Measurements from ENCODE around the gene SSC5D.
A peak's percentile ranks its signal among the peaks of the same experiment; 100 is the strongest.
"Not testable (repeated sequence)": the region's sequence is repeated elsewhere in the genome, so short reads cannot be mapped to it uniquely, and the experiment has no call there.

The SSC5D gene

GRCh38 chr19:55486971-55487923 lies 989 bp upstream of the SSC5D start:
- DNase-seq (ENCODE audit: low spot score) = peak; percentile 76

DNA sequence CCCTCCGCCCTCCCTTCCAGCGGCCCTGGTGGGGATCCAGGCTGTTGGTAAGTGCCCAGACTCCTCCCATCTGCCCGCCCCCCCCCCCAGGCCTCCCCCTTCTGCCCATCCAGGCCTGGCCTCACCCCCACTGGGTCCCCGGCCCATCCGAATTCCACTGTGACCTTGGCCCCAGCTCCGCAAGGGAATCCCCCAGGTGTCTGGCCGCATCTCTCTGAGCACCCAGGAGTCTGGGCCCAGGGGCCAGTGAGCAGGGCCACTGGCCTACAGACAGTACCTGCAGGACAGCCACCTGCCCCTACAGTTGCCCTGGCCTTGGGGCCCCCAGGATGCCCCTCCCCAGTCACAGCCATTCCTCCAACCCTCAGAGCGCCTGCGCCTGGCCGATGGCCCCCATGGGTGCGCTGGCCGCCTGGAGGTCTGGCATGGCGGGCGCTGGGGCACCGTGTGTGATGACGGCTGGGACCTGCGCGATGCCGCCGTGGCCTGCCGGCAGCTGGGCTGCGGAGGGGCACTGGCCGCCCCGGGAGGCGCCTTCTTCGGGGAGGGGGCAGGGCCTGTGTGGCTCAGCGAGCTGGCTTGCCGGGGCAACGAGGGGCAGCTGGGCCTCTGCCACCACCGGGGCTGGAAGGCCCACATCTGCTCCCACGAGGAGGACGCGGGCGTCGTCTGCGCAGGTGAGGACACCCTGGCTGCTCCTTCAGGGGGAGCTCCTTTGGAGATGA lies 912 bp downstream of the SSC5D start:
- no peak for DNase-seq (ENCODE audit: low spot score)

DNA sequence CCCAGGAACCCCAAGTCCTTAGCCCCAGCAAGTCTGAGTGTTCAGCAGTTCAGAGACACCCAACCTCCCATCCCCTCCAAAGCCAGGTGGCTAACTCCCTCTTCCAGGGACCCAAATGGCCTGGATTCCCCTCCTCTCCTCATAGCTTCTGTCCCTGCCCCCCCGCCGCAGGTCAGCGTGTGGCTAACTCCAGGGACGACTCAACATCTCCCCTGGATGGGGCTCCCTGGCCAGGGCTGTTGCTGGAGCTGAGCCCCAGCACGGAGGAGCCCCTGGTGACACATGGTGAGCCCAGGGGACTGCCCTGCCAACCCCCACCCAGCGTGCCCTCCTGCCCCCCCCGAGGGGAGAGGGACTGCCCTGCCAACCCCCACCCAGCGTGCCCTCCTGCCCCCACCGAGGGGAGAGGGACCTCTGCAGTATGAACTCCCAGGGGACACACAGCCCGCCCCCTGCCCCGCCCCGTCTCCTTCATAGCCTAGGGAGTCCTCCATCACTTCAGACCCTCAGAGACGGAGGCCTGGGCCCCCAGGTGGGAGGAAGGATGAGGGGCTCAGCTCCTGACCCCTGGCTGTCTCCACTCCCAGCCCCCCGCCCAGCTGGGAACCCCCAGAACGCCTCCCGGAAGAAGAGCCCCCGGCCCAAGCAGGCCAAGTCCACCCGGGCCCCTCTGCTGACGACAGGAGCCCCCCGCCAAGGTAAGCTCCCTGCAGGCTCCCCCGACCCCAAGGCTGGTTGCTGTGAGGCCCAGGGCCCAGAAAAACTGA lies 1.7 kb downstream of the SSC5D start:
- DNase-seq (ENCODE audit: low spot score) = no peak

DNA sequence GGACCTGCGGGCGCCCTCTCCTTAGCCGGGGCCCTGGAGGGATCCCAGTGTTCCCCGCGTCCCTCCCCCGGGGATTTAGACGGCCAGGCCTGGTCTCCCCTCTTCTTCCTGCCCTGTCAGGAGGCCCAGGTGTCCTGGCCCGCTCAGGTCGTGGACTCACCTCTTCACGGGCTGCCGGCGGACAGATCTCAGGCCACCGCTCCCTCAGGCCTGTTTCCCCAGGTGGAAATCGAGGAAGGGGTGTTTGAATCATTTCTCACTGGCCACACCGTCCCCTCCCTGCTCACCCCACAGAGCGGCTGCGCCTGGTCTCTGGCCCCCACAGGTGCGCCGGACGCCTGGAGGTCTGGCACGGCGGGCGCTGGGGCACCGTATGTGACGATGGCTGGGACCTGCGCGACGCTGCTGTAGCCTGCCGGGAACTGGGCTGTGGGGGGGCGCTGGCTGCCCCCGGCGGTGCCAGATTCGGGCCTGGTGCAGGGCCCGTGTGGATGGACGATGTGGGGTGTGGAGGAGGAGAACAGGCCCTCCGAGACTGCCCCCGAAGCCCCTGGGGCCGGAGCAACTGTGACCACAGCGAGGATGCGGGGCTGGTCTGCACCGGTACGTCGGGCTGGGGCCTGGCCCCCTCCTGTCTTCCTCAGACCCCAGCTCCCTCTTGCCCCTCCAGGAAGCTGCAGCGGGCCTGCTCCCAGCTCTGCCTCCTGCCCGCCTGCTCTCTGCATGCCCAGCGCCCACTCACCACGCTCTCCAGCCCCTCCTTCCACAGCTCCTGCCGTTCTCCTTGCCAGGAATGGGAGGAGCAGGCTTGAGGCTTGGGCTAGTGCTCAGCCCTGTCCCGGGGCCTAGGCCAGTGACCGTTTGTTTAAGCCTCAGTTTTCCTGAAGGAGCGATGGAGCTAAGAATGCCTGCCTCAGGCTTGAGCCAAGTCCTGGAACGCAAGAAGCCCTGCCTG lies 2.5 kb downstream of the SSC5D start:
- DNase-seq (ENCODE audit: low spot score) = no peak

GRCh38 chr19:55491546-55492360 lies 3.5 kb downstream of the SSC5D start:
- no peak for DNase-seq (ENCODE audit: low spot score)

DNA sequence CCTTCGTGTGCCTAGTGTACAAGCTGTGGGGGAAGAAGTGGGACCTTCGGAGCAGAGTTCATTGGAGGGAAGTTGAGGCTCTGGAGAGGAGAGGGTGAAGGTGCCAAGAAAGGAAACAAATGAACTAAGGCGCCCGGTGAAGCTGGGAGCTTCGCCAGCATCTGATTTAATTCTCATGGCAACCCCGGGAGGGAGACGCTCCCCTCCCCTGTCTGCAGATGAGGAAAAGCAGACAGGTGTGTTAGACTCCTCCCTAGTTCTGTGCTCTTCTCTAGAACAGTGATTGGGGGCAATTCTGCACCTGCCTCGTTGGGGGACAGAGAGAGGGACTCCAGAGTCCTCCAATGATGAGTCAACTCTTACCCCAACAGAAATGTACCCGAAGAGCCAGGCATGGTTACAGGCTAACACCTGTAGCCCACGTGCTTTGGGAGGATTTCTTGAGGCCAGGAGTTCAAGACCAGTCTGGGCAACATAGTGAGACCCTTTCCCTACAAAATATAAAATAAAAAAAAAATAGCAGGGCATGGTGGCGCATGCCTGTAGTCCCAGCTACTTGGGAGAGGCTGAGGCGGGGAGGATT lies 4.2 kb downstream of the SSC5D start:
- no peak for DNase-seq (ENCODE audit: low spot score)

DNA sequence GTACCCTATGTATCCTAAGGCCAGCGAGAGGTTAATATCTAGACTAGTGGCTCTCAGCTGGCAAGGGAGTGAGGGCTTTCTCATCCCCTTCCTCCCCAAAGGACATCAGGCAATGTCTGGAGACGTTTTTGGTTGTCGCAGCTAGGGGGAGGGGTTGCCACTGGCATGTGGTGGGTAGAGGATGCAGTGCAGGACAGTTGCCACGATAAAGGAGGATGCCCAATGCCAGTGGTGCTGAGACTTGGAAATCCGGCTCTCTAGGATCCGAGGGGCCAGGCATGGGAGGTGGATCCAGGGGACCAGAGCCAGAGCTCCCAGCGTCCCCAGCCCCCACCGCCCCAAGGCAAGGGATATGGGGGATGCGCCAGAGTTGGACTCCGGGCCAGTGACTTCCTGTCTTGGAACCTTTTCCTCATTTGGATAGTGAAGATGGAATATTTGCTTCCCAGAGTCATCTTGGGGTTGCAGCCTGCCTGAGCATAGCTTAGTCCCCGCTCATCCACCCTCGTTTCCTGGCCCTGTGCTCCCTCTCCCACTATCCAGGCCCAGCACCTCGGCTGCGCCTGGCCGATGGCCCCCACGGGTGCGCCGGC lies 4.9 kb downstream of the SSC5D start:
- no peak for DNase-seq (ENCODE audit: low spot score)

DNA sequence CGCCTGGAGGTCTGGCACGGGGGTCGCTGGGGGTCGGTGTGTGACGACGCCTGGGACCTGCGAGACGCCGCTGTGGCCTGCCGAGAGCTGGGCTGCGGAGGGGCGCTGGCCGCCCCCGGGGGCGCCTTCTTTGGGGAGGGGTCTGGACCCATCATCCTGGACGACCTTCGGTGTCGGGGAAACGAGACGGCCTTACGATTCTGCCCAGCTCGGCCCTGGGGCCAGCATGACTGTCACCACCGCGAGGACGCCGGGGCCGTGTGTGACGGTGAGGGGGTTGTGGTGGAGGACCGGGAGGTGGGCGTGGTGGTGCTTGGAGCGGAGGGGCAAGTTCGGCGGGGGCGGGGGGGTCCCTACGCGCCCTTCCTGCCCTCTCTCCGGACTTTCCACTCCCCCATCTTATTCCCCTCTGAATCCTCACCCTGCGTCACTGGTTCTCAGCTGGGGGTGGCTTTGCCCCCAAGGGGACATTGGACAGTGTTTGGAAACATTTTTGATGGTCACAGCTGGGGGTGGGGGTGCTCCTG lies 5.5 kb downstream of the SSC5D start:
- no peak for DNase-seq (ENCODE audit: low spot score)

DNA sequence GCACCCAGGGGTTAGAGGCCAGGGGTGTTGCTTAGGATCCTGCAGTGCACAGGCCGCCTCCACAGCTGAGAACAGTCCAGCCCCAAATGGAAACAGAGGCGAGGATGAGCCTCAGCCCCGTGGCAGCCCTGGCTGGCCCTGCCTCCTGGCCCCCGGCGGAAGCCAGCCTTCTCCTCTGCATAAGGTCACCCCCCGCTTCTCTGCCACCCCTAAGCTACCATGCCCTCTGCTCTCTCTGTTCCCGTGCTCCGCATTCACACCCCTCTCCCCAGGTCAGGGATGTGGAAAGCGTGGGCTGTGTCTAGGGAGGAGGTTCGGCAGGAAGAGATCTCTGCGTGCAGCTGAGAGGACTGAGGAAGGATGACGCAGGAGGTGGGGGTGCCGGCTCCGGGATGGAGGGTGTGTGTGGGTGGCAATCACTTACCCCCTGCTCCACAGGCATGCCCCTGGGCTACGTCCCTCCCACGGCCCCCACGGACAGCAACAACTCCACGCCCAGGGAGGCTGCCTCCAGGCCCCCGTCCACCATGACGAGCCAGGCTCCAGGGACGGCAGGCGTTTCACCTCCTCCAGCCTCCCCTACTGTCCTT lies 6.0 kb downstream of the SSC5D start:
- DNase-seq (ENCODE audit: low spot score) = no peak

DNA sequence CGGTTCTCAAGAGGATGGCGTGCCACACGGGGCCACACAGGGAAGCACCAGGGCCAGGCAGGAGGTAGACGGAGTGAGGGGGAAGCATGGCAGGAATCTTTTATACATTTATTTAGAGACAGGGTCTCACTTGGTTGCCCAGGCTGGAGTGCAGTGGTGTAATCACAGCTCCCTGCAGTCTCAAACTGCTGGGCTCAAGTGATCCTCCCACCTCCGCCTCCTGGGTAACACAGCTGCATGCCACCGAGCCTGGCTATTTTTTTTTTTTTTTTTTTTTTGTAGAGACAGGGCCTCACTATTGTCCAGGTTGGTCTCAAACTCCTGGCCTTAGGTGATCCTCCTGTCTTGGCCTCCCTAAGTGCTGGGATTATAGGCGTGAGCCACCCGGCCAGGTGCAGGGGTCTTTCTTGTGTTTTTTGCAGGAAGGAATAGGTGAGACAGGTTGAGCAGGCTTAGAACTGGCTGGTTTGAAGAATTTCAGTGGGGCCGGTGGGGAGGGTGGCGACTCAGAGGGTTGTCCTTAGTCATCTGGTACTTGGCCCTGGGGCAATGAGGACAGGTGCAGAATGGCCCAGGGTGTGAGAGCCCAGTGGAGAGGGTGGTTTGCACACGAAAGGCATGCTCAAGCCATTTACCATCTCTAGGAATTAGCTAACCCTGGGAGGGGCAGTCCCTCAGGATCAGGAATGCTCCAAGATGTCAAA lies 7.6 kb downstream of the SSC5D start:
- no peak for DNase-seq (ENCODE audit: low spot score)

GRCh38 chr19:55496820-55497219 lies 8.6 kb downstream of the SSC5D start:
- DNase-seq (ENCODE audit: low spot score) = not testable (repeated sequence)

- no peak for DNase-seq (ENCODE audit: low spot score)
These were observed 9.5 kb downstream of the SSC5D start for GRCh38 chr19:55497763-55498162.

DNA sequence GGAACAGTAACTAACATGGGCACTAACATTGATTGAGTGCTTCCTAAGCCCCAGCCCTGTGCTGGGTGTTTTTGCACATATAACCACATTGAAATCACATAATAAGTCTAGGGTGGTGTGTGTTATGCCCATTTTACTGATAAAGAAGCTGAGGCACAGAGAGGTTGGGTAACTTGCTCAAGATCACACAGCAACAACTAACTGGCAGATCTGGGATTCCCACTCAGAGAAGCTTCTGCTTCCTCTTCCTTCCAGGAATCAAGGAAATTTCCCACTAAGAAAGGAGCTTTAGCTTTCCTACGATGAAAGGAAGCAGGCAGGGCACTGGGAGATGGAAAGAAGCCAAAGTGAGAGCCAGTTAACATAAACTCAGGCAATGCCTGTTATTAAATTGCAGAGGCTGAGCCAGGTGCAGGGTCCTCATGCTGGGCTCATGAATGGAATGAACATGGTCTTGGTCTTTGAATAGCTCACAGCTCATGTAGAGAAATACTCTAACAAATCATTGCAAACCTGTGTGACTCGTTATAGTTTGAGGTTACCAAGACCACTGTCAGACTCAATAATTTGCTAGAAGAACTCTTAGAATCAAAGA lies 10.1 kb downstream of the SSC5D start:
- DNase-seq (ENCODE audit: low spot score) = no peak

GRCh38 chr19:55500368-55500952 lies 12.2 kb downstream of the SSC5D start:
- no peak for DNase-seq (ENCODE audit: low spot score)

GRCh38 chr19:55502197-55502952 lies 14.1 kb downstream of the SSC5D start:
- DNase-seq (ENCODE audit: low spot score) = no peak

DNA sequence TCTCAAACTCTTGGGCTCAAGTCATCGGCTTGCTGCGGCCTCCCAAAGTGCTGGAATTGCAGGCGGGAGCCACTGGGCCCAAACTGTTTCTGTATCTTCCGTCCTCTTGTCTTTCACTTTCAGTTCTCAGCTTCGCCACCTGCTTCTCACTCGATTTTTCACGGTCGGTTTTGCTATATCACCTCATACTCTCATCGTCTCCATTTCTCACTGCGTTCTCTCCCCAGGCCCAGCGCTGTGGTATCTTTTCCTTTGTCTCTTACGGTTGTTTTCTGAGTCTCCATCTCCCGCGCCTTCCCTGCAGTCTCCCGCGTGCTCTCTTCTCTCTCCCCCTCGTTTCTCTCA lies 14.9 kb downstream of the SSC5D start:
- DNase-seq (ENCODE audit: low spot score) = no peak

All from cerebellar cortex (tissue), 1 donor.